22Rv1 (cell line): ENCODE results near the gene WDR72.

ENCODE experiments used
- CTCF ChIP-seq: fragments of 450-650 bp; IDR thresholded peaks from 2 replicates; pipeline ENCODE4 v1.5.1; 2017; ENCODE audit warnings: mild to moderate bottlenecking
- ZFX ChIP-seq: fragments of 450-650 bp; IDR thresholded peaks from 2 replicates; pipeline ENCODE4 v1.6.1; 2017; ENCODE audit warnings: antibody characterized with exemption, borderline replicate concordance

DNA sequence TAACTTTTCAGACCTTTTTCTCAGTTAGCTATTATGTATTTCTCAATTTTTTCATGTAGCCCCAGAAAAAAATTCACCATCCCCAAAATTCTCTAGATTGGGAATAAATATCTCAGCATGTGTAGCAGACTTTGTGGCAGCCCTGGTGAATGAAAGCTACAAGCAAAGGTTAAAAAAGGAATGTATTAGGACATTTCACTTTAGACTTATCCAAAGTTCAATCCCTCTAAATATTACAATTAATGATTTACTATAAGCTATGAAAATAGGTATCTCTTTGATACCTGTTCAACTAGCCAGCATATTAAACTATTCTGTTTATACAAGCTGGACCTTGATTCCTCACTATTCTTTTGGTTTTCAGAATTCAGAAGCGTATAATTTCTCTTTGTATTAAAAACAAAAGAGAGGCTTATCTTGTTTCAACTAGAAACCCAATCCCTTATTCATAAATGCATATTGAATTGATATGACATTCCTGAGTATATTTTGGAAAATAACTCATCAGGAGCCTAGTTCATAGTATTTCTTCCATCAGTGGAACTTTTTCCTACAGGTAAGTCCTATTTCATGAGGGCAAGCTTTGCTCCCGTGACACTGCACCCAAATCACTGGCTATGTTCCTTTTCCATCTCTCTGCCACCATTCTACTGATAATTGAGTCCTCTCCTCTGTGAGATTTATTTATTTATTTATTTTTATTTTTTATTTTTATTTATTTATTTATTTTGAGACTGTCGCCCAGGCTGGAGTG, 38.0 kb downstream of the WDR72 start:
- TF ChIP-seq CTCF (no peak), ZFX (no peak)
